GM21381 (cell line): ENCODE results near the gene ACADSB.
A peak's percentile ranks its signal among the peaks of the same experiment; 100 is the strongest.

ENCODE experiments used
- ATAC-seq: cut with Tn5 transposase; IDR thresholded peaks from one replicate; pipeline ENCODE4 v1.9.1; 2021; ENCODE audit warnings: mild to moderate bottlenecking, moderate library complexity; ENCODE audit not compliant: unreplicated experiment

Gene ACADSB

GRCh38 chr10:123001370-123001769, 7.4 kb upstream of the ACADSB start:
- ATAC-seq = no peak

DNA sequence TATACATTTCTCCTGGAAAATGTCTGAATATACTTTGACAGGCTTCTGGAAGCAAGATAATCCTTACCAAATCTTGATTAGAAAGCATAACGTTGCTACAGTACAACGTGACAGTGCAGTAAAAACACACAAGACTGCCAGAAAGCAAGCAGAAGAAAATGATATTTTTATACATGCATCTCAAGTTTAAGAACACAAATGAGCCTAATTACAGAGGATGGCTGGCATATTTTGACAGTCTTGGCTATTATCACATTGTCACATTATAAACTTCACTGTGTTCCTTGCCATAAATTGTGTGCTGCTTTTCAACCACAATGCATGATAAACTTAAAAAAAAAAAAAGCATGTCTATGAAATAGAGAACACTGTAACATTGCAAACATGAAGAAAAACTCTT, 4.5 kb upstream of the ACADSB start:
- ATAC-seq = no peak

DNA sequence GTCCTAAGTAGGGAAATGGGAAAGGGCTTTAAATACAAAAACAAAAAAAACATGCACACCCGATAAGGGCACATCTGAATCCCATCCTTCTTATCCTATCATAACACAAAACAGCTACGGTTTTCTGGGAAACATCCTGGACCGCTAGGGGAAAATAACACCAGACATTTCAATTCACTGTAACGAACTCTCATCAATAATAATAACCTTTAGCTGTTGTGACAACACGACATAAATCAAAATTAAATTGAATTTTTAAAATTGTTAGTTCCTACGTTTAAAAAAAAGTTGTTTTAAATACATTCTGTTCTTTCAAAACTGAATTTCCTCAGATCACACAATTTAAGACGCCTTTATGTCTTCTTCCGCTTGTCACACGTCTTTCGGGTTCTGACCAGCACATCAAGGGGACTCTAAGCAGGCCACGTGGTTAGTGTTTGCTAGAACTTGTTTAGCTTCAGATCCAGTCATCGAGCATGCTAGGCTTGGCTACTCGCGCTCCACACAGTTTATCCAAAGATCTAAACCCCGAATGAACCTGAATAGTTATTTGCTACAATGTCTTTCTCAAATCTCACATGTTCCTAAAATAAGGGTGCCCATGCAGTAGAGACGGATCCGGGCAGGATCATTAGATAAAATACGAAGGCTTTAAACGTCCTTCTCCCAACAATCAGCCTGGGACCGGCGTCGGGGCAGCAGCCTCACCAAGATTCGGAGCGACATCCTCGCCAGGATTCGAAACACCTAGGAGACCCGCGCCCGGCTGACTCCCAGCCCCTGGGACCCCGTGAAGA, 1.1 kb upstream of the ACADSB start:
- peak; percentile 29 for ATAC-seq

- peak; percentile 5 for ATAC-seq
These were observed 457 bp downstream of the ACADSB start for GRCh38 chr10:123009105-123009820.

DNA sequence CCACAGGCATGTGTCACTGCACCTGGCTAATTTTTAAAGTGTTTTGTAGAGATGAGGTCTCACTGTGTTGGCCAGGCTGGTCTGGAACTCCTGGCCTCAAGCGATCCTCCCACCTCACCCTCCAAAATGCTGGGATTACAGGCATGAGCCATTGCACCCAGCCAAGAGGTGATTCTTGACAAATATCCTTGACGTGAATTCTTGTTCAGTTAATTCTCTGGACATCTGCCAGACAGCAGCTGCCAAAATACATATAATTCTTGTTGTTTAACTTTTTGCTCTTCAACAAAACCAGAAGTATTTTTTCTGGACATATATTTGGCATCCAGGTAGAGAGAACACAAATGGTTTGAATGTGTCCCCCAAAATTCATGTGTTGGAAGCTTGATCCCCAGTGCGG, 3.2 kb downstream of the ACADSB start:
- no peak for ATAC-seq

DNA sequence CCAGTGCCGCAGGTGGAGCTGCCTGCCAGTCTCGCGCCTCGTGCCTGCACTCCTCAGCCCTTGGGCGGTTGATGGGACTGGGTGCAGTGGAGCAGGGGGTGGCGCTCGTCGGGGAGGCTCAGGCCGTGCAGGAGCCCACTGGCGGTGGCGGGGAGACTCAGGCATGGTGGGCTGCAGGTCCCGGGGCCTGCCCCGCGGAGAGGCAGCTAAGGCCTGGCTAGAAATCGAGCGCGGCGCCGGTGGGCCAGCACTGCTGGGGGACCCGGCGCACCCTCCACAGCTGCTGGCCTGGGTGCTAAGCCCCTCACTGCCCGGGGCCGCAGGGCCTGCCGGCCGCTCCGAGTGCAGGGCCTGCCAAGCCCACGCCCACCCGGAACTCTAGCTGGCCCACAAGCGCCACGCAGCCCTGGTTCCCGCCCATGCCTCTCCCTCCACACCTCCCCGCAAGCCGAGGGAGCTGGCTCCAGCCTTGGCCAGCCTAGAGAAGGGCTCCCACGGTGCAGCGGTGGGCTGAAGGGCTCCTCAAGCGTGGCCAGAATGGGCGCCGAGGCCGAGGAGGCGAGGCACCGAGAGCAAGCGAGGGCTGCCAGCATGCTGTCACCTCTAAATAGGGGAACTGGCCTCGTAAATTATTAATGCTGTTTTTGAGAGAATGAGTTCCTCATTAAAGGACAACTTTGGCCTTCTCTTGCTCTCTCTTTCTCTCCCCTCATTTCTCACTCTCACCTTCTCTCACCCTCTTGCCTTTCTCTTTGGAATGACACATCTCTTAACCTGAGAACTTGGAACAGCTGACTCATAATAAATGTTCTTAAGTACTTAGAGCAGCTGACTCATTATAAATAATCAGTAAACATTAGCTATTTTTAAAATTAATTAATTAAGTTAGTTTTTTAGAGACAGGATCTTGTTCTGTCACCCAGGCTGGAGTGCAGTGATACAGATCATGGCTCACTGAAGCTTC, 4.9 kb downstream of the ACADSB start:
- no peak for ATAC-seq

DNA sequence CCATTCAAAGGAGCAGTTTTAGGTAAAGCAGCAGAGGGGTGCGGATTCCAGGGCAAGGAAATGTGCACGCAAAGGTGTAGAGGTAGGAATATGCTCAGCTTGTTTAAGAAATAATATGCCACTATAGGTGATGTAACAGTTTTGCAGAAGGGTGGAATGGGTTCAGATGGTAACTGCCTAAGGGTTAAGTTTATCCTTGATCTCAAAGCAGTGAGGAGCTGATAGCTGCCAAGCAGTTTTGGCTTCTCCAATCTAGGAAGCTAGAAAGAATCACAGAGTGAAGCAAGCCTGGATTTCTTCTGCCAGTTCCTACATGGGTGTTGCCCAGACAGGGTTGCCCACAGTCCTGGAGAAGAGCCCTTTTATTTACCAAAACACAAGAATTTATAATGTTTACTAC, 6.0 kb downstream of the ACADSB start:
- ATAC-seq = no peak

- no peak for ATAC-seq
These were observed 7.4 kb downstream of the ACADSB start for GRCh38 chr10:123016228-123016627.

- no peak for ATAC-seq
These were observed 8.8 kb downstream of the ACADSB start for GRCh38 chr10:123017421-123018165.

- ATAC-seq = no peak
These were observed 9.7 kb downstream of the ACADSB start for GRCh38 chr10:123018531-123018930.

DNA sequence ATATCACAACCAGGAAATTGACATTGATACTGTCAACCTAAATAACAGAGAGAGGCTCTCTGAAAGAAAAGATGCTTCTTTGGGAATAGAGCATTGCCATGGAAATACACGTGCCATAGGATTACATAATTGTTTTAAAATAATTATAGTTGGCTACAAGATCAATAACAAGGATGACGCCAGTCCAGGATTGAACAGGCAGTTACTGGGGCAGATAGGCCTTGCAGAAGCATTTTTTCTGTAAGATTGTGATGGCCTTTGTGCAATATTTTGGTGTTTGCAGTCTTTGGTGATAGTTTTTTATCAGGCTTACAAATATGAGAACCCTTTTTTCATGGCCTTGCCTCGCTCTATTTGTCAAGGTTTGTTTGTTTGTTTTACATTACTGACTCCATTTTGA, 10.5 kb downstream of the ACADSB start:
- ATAC-seq = no peak

DNA sequence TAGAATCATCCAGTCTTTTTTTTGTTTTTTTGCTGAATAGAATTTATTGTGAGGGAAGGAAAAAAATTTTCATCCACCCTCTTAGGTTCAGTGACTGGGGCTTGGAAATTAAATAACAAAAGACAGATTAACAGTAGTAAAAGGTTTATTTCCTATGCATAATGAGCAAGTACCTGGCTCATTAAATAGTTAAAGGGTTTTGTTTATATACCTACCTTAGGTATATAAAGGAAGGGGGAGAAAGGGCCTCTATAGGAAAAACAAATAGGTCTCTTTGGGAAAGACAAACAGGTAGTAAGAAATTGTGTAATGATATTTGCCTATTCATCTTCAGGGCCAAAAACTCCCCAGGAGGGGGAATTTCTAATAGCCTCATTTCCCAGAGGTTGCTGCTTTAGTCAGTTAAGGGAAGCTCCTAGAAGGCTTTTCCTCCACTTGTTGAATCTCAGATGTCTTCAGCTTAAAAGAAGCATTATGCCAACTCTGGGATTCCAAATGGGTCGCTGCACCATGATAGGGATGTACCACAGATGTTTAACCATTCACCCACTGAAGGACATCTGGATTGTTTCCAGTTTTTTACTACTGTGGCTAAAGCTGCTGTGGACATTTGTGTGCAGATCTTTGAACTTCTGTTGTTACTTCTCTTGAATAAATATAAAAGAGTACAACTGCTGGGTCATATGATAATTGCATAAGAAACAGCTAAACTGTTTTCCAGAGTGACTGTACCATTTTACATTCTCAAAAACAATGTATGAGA, 11.3 kb downstream of the ACADSB start:
- no peak for ATAC-seq

- no peak for ATAC-seq
These were observed 12.7 kb downstream of the ACADSB start for GRCh38 chr10:123021517-123021916.

- ATAC-seq = no peak
These were observed 15.7 kb downstream of the ACADSB start for GRCh38 chr10:123024540-123024939.

GRCh38 chr10:123026302-123026701, 17.5 kb downstream of the ACADSB start:
- ATAC-seq = no peak

- no peak for ATAC-seq
These were observed 19.1 kb downstream of the ACADSB start for GRCh38 chr10:123027861-123028260.

GRCh38 chr10:123031124-123031523, 22.3 kb downstream of the ACADSB start:
- ATAC-seq = no peak

DNA sequence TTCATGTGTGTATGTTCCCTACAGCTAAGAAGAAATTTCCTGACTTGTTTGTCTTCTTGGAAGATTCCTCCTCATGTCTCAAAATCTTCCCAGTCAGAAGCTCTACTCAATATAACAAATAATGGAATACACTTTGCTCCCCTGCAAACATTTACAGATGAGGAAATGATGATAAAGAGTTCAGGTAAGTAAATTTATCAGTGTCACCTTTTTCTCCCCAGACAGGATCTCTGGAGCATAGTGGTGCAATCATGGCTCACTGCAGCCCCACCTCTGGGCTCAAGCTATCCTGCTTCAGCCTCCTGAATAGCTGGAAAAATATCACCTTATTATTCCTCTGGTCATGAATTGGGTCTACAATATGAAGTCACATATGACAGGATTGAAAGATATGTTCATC, 25.5 kb downstream of the ACADSB start:
- ATAC-seq = no peak

GRCh38 chr10:123035467-123036086, 26.8 kb downstream of the ACADSB start:
- ATAC-seq = no peak
